Stimulated activated CD8-positive, alpha-beta memory T cell treated with anti-CD3 and anti-CD28 coated beads, Interleukin-15, amount 100 ng/mL, for 48 hours (primary cell): ENCODE measurements around the gene TAF6.

Experiments used
- DNase-seq, 2 donors: peaks; one replicate each; pipeline ENCODE4 v3.0.0-alpha.2; 2020; ENCODE audit warnings: low read depth in 2 of 2

Gene TAF6

DNA sequence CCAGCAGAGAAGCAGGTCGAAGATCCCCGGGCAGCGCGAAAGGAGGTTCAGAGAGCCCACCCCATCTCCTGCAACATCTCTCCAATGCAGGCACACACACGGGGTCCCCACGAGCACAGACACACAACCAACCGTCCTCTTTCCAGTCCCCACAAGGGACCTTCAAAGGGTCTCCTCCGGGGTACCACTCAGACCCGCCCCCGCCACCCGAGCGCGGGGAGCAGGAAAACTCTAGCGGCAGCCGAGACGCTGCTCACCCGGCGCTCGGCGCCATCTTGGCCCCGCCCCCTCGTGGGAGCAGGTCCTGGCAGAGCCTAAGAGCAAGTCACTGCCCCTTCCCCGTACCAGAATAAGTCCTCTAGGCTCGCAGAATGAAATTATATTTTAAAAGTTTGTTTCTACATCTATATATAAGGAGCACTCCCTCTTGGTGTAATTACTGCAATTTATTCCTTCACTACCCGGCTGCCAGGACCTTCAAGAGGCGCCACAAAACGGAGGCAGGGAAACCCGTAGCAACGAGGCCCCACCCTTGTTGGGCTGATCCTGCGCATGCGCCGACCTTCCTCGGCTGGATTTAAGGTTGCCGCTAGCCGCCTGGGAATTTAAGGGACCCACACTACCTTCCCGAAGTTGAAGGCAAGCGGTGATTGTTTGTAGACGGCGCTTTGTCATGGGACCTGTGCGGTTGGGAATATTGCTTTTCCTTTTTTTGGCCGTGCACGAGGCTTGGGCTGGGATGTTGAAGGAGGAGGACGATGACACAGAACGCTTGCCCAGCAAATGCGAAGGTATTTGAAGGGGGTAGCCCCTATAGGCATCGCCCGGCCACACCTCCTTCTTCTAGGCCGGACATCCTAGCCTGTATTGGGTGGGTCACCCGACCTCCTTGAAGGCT lies at the start of gene TAF6, which contains the start of gene CNPY4:
TSS of gene TAF6 (minus strand) at position 287 of the 898 bp plus-strand sequence. CDS start 5,149 bp downstream, outside the sequence.
TSS of gene CNPY4 (plus strand) at position 563 of the 898 bp plus-strand sequence. CDS start at position 674, 111 bp downstream.
- DNase-seq: peak; percentile 86 to 91

DNA sequence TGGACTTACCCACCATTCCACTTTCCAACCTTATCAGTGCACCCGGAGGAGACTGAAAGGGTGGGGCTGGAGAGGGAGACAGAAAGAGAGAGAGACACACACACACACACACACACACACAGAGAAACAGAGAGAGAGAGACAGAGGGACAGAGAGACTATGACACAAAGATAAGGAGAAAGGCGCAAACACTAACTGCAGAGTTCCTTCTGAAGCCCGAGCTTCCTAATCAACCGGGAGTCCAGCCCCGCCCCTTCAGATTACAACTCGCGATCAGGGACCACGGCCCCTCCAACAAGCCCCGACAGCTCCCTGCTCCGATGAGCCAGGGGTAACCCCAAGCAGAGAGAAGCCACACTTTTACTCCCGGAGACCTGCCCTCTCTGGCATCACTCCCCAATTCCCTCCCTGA lies 48.8 kb upstream of the TAF6 start:
- DNase-seq: no peak

DNA sequence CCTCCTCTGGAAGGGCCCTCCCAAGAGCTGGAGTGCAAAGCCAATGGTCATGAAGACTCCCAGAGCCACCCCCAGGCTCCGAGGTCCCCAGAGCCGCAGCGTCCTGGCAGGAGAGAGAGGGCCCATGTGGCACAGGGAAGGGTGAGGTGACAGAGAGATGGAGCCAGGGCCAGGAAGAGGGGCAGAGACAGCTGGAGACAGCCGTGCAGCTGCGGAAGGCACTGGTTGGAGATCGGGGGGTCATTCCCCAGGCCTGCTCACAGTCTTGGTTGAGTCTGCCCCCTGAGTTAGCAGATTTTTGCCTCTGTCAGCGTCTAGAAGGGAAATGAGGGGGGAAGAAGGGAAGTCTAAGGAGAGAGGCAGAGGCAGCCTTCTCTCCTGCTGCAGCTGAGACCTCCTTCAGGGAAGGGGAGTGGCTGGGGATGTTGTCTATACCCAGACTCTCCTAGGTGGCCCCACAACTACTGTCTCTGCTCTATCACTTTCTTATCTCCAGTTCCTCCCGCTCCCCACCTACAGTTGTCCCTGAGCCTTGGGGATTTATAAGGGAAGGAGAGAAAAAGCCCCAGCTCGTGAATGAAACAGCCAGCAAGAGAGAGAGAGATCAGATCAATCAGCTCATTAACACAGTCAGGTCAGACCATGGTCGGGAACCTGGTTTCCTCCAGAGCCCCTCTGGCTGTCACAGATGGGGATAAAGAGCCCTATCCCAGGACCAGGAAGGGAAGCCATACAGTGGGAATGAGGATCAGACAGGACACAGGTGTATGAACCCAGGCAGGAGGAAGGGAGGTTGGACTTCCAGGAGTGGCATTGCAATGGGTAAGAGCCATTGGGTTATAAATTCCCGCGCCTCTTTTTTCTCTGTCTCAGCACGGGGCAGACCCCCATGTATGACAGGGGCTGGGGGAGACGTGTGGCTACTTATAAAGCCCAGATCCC lies 48.1 kb upstream of the TAF6 start:
- no peak for DNase-seq

DNA sequence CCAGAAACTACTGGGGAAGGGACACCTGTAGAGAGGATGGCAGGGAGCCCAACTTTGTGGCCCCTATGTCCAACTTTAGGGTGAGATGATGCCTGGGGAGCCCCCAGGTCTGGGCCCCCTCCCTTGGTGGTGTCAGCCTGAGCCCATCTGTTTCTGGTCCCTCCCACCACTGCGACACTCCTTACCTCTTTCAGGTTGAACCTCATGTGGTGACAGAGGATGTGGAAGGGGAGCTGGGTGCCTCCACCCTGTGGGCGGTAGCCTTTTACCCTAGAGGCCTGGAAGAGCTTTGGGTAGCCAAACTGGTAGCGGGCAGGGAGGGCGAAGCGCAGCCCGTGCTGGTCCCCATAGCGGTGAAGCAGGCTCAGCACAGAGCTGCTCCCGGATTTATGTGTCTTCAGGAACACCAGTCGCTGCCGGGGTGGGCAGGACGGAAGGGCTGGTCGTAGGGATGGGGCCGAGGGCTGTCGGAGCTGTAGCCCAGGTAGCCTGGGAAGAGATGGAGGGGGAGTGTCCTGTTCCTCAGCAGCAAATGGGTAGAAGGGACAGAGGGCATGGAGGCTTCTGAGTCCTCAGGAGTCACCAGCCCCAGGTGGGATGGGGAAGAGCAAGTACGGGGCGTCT lies 47.3 kb upstream of the TAF6 start:
- DNase-seq: no peak

DNA sequence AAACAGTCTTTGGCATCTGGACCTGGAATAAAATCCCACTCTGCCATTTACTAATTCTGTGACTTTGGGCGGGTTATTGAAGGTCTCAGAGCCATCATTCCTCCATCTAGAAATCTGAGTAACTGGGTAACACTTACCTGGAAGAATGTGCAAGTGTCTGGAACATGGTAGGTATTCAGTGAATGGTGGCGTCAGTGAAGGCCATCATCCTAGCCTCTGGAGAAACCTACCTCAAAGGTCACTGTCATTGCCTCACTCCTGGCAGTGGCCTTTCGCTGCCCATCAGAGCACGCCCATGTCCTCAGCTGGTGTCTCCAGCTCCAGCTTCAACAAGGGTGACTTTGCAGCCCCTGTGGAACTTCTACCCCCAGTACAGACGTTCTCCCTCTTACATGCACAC lies 44.7 kb upstream of the TAF6 start:
- DNase-seq: no peak

DNA sequence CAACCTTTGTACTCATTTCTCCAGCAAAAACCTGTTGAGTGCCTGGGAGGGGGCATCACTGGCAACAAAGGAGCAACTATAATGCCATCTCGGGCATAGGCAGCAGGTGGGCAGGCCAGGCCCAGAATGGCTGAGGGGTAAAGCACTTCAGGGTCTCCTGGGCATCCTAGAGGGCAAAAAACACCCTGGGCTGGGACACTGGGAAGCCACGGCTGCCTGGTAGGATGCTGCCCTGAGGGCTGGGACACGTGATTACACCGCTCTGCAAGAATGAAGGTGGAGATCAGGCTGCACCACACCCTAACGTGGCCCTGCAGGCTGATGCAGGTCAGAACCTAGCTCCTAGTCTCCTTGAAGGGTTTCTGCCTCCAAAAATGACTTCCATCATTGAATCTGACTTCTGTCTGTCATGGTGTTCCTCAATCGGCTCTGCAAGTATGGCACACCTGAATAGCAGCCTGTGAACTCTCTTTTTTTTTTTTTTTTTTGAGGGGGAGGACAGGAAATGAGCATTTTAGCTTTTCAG lies 43.9 kb upstream of the TAF6 start:
- no peak for DNase-seq

DNA sequence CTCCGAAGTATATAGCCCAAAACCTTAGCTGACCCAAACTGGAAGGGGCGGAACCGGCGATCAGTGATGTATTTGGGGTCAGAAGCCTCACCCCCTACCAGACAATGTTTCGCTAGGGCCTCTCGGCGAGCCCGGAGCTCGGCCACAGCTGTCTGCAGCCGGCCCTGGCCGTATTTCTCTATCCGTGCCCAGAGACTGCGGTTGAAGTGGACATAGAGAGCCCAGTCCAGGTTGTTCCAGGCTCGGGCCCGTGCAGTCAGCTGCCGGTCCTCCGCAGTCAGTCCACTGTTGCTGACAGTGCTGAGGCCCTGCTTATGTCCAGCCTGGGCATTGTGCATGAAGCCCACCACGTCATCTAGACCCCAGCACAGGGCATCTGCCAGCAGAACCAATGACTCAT lies 40.9 kb upstream of the TAF6 start:
- no peak for DNase-seq

DNA sequence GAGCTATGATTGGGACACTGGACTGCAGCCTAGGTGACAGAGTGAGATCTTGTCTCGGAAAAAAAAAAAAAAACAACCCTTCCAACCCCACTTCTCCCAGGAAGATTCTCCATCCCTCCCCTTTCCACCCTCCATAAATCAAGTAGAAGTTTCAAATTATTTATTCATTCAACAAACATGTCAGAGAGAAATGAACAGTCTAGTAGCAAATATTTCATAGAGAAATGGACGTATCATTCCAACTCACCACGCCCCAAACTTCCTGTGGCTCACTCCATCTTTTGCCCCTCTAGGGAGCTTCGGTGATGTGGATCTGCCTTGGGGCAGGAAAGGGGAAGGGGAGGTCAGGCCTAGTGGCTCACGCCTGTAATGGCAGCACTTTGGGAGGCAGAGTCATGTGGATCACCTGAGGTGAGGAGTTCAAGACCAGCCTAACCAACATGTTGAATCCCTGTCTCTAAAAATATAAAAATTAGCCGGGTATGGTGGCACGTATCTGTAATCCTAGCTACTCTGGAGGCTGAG lies 40.0 kb upstream of the TAF6 start:
- no peak for DNase-seq

DNA sequence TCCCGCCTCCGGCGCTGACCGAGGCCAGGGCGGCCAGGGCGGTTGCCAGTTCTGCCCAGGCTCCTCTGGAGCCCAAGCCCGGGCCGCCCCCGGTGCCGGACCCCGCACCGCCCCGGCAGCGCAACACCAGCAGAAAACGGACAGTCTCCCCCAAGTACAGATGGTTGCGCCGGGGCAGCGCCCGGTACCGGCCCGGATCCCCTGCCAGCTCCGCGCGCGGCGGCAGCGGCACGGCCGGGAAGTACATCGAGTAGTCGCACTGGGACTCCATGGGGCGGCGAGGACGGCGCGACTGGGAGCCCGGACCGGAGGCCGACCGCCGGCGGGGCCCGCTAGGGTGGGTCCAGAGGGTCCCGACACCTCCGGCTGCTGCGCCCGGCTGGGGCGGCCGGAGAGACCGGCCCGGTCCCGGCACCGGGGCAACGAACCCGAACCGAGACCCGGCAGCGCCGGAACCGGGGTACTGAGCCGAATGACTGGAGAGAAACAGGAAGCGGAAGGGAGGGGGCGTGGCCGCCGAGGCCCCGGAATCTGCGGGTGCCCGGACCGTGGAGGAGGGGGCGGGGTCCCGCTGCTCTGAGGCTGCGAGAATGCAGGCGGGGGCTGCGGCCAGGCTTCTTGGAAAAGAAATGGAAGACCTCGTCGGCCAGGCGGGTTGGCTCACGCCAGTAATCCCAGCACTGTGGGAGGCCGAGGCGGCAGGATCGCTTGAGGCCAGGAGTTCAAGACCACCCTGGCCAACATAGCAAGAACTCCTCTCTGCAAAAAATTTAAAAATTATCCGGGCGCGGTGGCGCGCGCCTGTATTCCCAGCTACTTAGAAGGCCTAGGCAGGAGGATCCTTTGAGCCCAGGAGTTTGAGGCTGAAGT lies 39.3 kb upstream of the TAF6 start, which contains the start of gene TRAPPC14:
TSS of gene TRAPPC14 (minus strand) at position 495 of the 870 bp plus-strand sequence. CDS start at position 271, 224 bp downstream.
- DNase-seq: peak; percentile 88 to 89

DNA sequence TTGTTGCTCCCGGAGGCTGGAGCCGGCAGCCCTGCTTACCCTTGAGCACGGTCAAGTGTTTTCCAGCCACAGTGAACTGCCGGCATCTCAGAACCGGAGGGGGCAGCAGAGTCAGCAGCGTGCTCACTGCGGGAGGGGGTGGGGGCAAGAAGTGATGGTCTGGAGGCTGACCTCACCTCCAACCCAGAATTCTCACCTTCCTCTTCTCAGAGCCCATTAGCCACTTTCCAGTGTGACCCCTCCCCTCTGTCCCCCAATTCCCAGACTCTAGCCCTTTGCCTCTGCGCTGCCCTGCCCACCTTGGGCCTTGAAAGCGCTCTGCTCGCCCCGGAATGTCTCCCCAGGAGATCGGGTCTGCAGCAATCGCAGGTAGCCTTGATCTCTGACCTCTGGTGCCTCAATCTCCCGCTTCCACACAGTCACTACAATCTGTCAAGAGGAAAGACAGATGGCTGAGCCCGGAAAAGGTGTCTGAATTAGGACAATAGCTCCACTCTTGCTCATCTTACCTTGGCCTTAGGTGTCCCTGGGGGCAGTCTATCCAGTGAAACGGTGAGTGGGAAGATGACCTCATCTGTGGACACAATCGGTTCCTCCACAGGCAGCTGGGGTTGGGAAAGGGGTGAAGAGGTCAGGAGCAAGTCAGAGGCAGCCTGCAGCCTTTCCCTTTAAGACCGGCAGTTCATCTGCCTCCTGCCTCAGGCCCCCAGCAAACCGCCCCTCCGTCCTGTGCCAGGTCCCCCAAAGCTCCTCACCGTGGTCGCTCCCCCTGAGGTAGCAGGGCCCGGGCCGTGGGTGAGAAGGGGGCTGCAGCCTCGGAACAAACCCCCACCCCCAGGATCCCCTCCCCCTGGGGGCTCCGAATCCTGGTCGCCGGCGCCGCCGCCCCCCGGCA lies 38.4 kb upstream of the TAF6 start:
- no peak for DNase-seq

DNA sequence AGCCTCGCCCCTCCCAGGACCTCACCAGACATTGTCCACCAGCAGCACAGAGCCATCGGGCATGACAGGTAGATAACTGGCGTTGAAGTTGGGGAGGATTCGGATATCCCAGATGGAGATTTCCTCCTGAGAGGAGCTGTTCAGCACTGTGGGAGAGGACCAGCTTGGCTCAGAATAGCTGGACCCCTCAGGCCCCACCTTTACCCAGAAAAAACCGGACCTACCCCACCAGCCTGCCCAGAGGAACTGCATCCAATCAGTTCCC lies 37.8 kb upstream of the TAF6 start:
- no peak for DNase-seq

DNA sequence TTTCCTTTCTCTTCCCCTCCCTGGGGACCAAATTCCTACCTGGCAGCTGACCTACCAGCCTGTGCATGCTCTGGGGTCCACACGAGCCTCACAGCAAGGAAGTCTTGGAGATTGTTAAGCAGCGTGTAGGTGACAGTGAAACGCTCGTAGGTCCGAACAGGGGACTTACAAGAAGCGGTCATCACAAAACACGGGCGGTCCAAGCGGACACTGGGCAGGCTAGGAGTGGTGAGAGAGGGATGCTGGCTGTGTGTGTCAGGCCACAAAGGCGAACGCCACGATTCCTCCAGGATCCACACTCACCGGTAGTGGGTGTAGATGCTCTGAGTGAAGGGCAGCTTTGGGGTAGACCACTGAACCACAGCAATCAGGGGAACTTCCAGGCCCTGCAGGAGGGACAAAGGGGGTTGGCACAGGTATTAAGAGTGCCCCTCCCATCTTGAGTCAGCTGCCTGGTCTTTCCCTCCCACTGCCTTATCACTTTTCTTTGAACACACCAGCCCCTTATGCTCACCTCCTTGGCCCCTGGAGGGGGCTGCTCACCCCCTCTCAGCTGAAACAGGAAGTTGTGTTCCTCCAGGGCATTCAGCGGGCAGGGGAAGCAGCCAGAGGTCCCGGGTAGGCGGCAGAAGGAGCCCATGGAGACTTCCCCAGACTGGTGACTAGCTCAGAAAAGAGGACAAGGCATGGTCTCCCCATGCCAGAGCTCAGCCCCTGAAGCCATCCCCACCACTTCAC lies 37.3 kb upstream of the TAF6 start:
- no peak for DNase-seq

DNA sequence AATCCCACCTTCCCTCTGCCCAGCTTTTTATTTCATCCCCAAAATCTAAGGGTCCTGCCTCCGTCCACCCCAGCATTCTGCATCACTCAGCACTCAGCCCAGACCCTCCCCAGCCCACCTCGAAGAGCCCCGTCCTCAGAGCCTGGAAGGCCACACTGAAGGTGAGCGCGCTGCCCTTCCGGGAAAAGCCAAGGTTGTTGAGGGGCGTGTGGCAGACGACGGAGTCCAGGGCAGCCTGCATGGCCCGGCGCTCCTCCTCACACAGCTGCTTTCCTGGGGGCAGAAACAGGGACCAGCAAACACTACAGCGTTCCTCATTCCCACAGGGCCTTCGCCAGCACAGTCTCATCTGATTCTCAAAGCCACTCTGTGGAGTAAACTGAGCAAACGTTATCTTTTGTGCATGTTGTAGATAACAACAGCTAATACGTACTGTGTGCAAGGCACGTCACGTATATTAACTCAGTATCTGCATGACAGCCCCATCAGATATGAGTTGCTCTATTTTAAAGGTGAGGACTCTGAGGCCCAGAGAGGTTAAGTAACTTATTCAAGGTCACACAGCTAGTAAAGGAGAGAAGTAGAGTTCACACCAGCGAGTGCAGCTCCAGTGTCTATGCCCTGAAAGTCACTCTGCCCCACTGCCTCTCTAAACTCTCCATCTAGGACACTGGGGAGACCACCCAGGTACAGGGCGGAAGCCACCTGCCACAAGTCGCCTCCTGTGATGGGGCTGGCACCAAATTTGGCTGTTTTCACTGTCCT lies 36.6 kb upstream of the TAF6 start:
- DNase-seq: no peak

DNA sequence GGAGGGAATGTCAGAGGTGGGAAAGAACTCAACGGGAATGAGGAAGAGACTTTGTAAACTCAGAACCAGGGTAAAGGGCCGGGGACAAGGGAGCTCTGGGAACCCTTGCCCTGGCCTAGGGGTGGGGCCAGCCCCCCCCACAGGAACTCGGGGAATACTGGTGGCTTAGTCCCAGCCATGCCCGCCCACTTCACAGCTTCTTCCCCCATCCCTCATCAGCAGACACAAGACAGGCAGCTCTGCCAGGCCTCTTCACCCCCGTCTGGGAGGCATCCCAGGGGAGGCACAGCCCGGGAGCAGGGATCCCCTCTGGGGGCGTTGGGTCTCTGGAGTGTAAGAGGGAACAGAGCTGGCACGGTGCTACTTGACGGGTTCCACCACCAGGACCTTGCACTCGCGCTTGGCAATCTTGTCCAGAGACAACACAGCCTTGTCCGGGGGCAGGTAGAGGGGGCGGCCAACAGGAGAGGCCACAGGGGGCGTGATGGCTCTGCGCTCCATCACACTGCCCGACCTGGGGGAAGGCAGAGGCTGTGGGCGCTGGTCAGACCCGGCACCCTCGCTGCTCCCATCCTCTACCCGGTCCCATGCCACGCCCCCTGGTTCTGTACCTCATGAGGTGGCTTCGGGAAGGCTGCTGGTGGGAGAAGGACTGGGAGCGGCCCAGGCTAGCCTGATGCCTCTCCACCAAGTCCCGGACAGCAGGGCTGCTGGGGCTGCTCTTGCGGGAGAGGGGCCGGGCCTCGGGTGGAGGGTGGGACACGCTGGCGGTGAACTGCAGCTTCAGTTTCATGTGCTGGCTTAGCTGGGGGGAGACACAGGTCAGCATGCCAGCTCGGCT lies 35.7 kb upstream of the TAF6 start:
- DNase-seq: no peak

DNA sequence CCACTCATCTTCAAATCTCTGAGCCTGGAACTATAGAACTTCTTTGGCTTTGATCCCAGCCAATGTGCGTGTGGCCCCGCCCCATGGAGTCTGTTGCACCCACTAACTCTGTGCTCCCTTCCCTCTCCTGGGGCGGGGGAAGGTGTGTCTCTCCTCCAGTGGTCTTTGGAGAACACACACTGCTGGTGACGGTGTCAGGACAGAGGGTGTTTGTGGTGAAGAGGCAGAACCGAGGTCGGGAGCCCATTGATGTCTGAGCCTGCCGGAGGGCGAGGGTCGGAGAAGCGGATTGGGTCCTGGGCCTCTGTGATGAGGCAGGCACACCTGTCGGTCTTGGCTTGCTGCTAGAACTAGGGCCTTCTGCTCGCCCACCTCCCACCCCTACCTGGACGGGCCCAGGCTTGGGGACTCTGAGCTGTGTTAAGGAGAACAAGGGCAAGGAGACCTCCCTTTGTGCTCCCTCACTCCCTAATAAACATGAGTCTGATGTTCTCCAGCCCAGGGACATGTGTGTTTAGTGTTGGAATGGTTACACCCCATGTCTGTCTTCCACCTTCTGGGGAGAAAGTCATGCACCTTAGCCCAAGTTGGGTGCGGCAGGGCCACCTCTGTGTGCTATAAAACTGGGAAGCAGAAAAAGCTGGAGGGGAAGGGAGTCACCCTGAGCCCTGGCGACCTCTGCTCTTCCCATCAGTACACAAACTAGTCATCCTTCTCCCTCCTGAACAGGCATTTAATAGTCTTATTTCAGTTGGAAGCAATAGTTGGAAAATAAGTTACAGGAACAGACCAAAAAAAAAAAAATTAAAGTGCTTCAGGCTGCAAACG lies 34.8 kb upstream of the TAF6 start:
- DNase-seq: no peak

DNA sequence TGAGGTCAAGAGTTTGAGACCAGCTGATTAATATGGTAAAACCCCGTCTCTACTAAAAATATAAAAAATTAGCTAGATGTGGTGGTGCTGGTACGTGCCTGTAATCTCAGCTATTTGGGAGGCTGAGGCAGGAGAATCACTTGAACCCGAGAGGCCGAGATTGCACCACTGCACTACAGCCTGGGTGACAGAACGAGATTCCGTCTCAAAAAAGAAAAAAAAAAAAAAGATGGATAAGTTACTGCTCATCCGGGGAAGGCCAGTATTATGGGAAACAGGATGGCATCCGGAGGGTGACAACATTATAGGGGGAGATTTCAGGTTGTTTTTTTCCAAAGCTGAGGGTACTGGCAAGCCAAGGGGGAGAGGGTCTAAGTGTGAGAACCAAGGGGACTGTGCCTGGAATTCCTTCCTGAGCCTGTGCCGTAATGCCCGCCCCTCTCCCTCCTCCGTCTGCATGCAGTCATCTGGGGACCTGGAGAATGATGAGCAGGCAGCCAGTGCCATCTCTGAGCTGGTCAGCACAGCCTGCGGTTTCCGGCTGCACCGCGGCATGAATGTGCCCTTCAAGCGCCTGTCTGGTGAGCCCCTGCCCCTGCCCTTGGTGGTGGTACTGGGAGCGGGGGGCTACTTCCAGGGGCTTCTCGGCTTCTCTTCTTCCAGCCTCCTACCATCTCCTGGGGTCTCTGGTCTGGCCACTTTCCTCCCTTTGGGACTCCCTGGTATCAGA lies 33.9 kb upstream of the TAF6 start:
- no peak for DNase-seq
